Lower lobe of right lung (tissue), 2 donors: ENCODE measurements around the gene KRT13. TPM values are rescaled to one million over a fixed set of nuclear protein-coding genes. Genes with fewer than 3 reads are reported as not detected.

Experiments
- ATAC-seq, 2 donors: fragments of 200-7000 bp; cut with Tn5 transposase; one replicate each; pipeline ENCODE4 v1.9.1; 2020 to 2022; ENCODE audit warnings: mild to moderate bottlenecking in 2 of 2, moderate library complexity in 2 of 2
- DNase-seq: peaks from one replicate; pipeline ENCODE4 v3.0.0-alpha.2; 2020
- H3K27ac ChIP-seq: fragments of 200-600 bp; one replicate; pipeline ENCODE4 v1.8.0; 2022
- H3K27me3 ChIP-seq: fragments of 200-600 bp; one replicate; pipeline ENCODE4 v1.8.0; 2022; ENCODE audit warnings: low read depth
- H3K36me3 ChIP-seq: fragments of 200-600 bp; one replicate; pipeline ENCODE4 v1.8.0; 2022; ENCODE audit warnings: mild to moderate bottlenecking
- H3K4me1 ChIP-seq: fragments of 200-600 bp; one replicate; pipeline ENCODE4 v1.8.0; 2022
- H3K4me3 ChIP-seq: fragments of 200-600 bp; one replicate; pipeline ENCODE4 v1.8.0; 2022; ENCODE audit warnings: mild to moderate bottlenecking
- H3K9me3 ChIP-seq: fragments of 200-600 bp; one replicate; pipeline ENCODE4 v1.8.0; 2022
- intact Hi-C: fragments of 100-400 bp; cut with DNase I; formaldehyde crosslinking; loops from one replicate; pipeline ENCODE4 v1.11.0; 2022
- total RNA-seq: library from RNA; stranded (reverse); fragmentation: NEBNext Ultra II Directional; extraction: Animal tissue kit (Norgen Biotek cat#: 25700); gene quantifications from one replicate; pipeline ENCODE4 v1.2.1, GENCODE V29; 2021
- TF ChIP-seq, protein P1 (sequence below): fragments of 200-600 bp; IDR thresholded peaks from one replicate; pipeline ENCODE4 v1.8.0; 2022; ENCODE audit warnings: antibody characterized with exemption, mild to moderate bottlenecking
- donor health status: DM: no; HTN: yes; CAD: no; lungs with severe emphysema.

KRT13 gene
- total RNA-seq, 1 donor from 2014 or later = 5.2 TPM

- TF ChIP-seq, protein P1, sequence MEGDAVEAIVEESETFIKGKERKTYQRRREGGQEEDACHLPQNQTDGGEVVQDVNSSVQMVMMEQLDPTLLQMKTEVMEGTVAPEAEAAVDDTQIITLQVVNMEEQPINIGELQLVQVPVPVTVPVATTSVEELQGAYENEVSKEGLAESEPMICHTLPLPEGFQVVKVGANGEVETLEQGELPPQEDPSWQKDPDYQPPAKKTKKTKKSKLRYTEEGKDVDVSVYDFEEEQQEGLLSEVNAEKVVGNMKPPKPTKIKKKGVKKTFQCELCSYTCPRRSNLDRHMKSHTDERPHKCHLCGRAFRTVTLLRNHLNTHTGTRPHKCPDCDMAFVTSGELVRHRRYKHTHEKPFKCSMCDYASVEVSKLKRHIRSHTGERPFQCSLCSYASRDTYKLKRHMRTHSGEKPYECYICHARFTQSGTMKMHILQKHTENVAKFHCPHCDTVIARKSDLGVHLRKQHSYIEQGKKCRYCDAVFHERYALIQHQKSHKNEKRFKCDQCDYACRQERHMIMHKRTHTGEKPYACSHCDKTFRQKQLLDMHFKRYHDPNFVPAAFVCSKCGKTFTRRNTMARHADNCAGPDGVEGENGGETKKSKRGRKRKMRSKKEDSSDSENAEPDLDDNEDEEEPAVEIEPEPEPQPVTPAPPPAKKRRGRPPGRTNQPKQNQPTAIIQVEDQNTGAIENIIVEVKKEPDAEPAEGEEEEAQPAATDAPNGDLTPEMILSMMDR = no peak
- no peaks in the 10 kb centered on the region for H3K9me3 ChIP-seq
- H3K36me3 ChIP-seq = no peaks in the 10 kb centered on the region
- no peak overlapping the region for H3K27ac ChIP-seq
- intact Hi-C loops = no loop called here
- ATAC-seq = no peak
- H3K4me1 ChIP-seq = peaks cover 6% of the 10 kb centered on the region
- no peak overlapping the region for H3K4me3 ChIP-seq
- no peak for DNase-seq
- H3K27me3 ChIP-seq = peaks cover 5% of the 10 kb centered on the region
Measured at GRCh38 chr17:41536741-41537613, 31.6 kb upstream of the KRT13 start.

DNA sequence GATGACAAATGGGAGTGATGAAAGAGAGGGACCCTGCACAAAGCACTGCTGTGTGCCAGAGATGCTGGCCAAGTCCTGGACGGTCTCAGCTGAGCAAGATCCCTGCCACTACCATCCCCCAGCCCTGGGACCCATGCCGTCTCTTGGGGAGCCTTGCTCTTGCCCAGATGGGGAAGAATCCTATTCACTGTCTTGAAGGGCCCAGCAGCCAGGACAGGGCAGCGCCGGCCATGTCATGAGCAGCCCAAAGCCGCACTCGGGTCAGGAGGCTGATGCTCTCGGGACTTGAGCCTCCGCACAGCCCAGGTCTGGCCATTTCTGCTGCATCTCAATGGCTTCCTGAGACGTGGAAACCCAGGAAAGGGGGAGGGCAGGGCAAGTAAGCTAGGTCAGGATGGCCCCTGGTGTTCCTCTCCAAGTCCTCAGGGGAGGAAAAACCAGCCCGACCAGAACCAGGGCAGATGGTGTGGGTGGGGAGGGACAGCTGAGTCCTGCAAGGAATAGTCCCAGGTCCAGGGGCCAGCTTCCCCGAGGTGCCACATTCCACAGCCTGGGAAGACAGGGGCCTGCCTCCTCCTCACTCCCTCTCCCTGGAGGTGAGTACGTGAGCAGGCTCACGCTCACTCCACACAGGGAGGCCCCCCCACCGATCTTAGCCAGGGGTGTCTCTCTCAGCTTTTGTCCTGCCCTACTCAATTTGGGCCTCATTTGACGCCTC is 30.5 kb upstream of the KRT13 start:
- peak overlapping the region; percentile 18 for H3K27ac ChIP-seq
- H3K36me3 ChIP-seq = no peaks in the 10 kb centered on the region
- DNase-seq = no peak
- peak; percentile 41 to 42 for ATAC-seq
- TF ChIP-seq, protein P1 = no peak
- no peaks in the 10 kb centered on the region for H3K9me3 ChIP-seq
- peaks cover 7% of the 10 kb centered on the region for H3K27me3 ChIP-seq
- H3K4me1 ChIP-seq = peaks cover 6% of the 10 kb centered on the region
- H3K4me3 ChIP-seq = no peak overlapping the region
- intact Hi-C loops = no loop called here

- TF ChIP-seq, protein P1 = no peak
- Histone ChIP-seq H3K36me3 (no peaks in the 10 kb centered on the region), H3K4me3 (no peak overlapping the region), H3K27me3 (peaks cover 12% of the 10 kb centered on the region), H3K4me1 (peaks cover 6% of the 10 kb centered on the region), H3K9me3 (no peaks in the 10 kb centered on the region), H3K27ac (no peak overlapping the region)
- peak; percentile 13 for DNase-seq
- no peak for ATAC-seq
- intact Hi-C loops = no loop called here
Measured at GRCh38 chr17:41534899-41535546, 29.6 kb upstream of the KRT13 start.

DNA sequence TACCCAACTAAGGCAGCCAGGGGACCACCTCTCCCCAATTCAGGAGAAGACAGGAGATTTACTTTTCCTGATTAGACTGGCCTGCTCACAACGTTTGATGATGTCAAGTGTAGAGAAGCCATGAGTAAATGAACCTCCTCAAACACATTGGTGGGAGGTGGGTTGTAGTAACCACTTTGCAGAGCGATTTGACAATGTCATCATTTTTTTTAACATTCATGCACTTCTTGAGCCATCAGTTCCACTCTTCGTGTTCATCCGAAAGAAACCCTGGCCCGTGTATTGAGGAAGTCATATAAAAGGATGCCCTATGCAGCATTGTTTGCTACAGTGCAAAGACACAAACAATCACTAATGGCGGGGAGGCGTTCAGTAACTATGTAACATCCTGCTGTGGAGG is 28.2 kb upstream of the KRT13 start:
- no peak overlapping the region for H3K27ac ChIP-seq
- intact Hi-C loops = no loop called here
- H3K27me3 ChIP-seq = peaks cover 22% of the 10 kb centered on the region
- no peaks in the 10 kb centered on the region for H3K9me3 ChIP-seq
- peaks cover 6% of the 10 kb centered on the region for H3K4me1 ChIP-seq
- ATAC-seq (no peak), DNase-seq (no peak)
- H3K4me3 ChIP-seq = no peak overlapping the region
- TF ChIP-seq, protein P1 = no peak
- no peaks in the 10 kb centered on the region for H3K36me3 ChIP-seq

DNA sequence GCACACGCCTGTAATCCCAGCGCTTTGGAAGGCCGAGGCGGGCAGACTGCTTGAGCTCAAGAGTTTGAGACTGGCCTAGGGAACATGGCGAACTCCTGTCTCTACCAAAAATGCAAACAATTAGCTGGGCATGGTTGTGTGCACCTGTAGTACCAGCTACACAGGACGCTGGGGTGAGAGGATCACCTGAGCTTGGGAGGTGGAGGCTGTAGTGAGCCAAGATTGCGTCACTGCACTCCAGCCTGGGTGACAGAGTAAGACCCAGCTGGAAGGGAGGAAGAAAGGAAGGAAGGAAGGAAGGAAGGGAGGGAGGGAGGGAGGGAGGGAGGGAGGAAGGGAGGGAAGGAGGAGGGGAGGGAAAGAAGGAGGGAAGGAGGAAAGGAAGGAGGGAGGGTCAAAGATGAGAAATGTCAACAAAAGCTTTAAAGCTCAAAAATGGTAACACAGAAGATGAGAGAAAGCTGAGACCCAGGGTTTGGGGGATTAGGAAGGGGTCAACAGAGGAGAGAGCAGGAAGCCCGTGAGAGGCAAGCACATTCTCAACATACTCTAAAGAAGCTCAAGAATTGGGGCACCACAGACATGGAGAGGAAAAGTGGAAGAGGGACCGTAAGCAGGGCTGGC is 27.6 kb upstream of the KRT13 start:
- Histone ChIP-seq H3K4me1 (peaks cover 8% of the 10 kb centered on the region), H3K36me3 (no peaks in the 10 kb centered on the region), H3K27me3 (peaks cover 28% of the 10 kb centered on the region), H3K4me3 (no peak overlapping the region), H3K27ac (peak overlapping the region; percentile 49), H3K9me3 (no peaks in the 10 kb centered on the region)
- ATAC-seq (peak; percentile 11 to 15), DNase-seq (peak; percentile 76)
- TF ChIP-seq, protein P1 = no peak
- intact Hi-C loops = no loop called here
